ENCODE measurements around the gene TIMP4.

DNA sequence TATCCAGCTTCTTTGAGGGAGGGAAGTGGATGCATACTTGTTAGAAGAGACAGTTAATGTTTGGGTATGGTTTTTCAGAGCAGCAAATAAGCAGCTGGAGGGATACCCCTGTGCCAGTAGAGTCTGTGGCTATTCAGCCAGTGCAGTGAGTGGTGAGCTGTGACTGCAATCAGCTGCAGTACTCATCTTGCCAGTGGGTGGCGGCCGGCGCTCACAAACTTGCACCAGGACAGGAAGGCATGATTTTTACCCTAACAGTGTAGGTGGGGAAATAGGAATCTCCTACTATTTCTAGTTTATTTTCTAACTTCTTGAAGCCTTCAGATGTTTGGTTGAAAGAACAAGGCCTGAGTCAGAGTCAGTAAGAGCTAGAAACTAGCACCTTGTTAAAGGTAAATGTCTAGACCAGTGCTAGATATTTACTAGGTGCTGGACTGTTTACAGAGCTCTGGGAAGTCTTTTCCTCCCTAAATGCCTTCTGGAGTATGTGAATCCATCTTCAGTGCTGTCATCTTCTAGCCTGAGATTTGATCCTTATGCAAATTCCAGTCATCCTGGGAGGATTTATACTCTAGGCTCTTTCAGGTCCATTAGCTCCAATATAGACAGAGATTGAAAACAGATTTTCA lies 23.6 kb downstream of the TIMP4 start:
- no peak for TF ChIP-seq POLR2A (IDR thresholded peaks at IDR 0.05)
- TF ChIP-seq, protein P1, sequence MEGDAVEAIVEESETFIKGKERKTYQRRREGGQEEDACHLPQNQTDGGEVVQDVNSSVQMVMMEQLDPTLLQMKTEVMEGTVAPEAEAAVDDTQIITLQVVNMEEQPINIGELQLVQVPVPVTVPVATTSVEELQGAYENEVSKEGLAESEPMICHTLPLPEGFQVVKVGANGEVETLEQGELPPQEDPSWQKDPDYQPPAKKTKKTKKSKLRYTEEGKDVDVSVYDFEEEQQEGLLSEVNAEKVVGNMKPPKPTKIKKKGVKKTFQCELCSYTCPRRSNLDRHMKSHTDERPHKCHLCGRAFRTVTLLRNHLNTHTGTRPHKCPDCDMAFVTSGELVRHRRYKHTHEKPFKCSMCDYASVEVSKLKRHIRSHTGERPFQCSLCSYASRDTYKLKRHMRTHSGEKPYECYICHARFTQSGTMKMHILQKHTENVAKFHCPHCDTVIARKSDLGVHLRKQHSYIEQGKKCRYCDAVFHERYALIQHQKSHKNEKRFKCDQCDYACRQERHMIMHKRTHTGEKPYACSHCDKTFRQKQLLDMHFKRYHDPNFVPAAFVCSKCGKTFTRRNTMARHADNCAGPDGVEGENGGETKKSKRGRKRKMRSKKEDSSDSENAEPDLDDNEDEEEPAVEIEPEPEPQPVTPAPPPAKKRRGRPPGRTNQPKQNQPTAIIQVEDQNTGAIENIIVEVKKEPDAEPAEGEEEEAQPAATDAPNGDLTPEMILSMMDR (IDR thresholded peaks at IDR 0.05): peak; percentile 77 to 90 (median 89)
- no peak for TF ChIP-seq EP300 (IDR thresholded peaks at IDR 0.05)
